ENCODE results near the gene WFS1.

The WFS1 gene

GRCh38 chr4:6258026-6258360 is 11.7 kb upstream of the WFS1 start:
- FAIRE-seq (no peak), DNase-seq (ENCODE audit: insufficient read length, low spot score) (no peak)
- no peak for TF ChIP-seq POU2F2 (IDR thresholded peaks at IDR 0.05; ENCODE audit: low read depth, low read length)

- FAIRE-seq (peak; percentile 95), DNase-seq (ENCODE audit: insufficient read length, low spot score) (no peak)
- TF ChIP-seq POU2F2 (IDR thresholded peaks at IDR 0.05; ENCODE audit: low read depth, low read length) = no peak
- no peak for TF ChIP-seq POLR2A (IDR thresholded peaks at IDR 0.05; ENCODE audit: low read depth, low read length)
- TF ChIP-seq TAF1 (IDR thresholded peaks at IDR 0.05; ENCODE audit: low read depth, low read length) = no peak
- TF ChIP-seq PAX5 (IDR thresholded peaks at IDR 0.05; ENCODE audit: insufficient read depth, low read length, severe bottlenecking) = no peak
- TF ChIP-seq POLR2AphosphoS5 (IDR thresholded peaks at IDR 0.05; ENCODE audit: low read depth, low read length) = no peak
- no peak for TF ChIP-seq SPI1 (IDR thresholded peaks at IDR 0.05; ENCODE audit: low read depth, low read length)
Observed at GRCh38 chr4:6258741-6259140, 10.9 kb upstream of the WFS1 start.

- TF ChIP-seq PAX5 (IDR thresholded peaks at IDR 0.05; ENCODE audit: insufficient read depth, low read length, severe bottlenecking) (no peak), POU2F2 (IDR thresholded peaks at IDR 0.05; ENCODE audit: low read depth, low read length) (no peak), TAF1 (IDR thresholded peaks at IDR 0.05; ENCODE audit: low read depth, low read length) (no peak), POLR2A (IDR thresholded peaks at IDR 0.05; ENCODE audit: low read depth, low read length) (no peak), POLR2AphosphoS5 (IDR thresholded peaks at IDR 0.05; ENCODE audit: low read depth, low read length) (no peak), SPI1 (IDR thresholded peaks at IDR 0.05; ENCODE audit: low read depth, low read length) (no peak)
- DNase-seq (ENCODE audit: insufficient read length, low spot score) (no peak), FAIRE-seq (no peak)
Observed at GRCh38 chr4:6259886-6260285, 9.8 kb upstream of the WFS1 start.

- FAIRE-seq = no peak
- no peak for DNase-seq (ENCODE audit: insufficient read length, low spot score)
- no peak for TF ChIP-seq PAX5 (IDR thresholded peaks at IDR 0.05; ENCODE audit: insufficient read depth, low read length, severe bottlenecking)
- TF ChIP-seq POLR2AphosphoS5 (IDR thresholded peaks at IDR 0.05; ENCODE audit: low read depth, low read length) = no peak
- TF ChIP-seq SPI1 (IDR thresholded peaks at IDR 0.05; ENCODE audit: low read depth, low read length) = no peak
- no peak for TF ChIP-seq POU2F2 (IDR thresholded peaks at IDR 0.05; ENCODE audit: low read depth, low read length)
- TF ChIP-seq TAF1 (IDR thresholded peaks at IDR 0.05; ENCODE audit: low read depth, low read length) = no peak
- TF ChIP-seq POLR2A (IDR thresholded peaks at IDR 0.05; ENCODE audit: low read depth, low read length) = no peak
Observed at GRCh38 chr4:6262176-6262575, 7.5 kb upstream of the WFS1 start.

- TF ChIP-seq PAX5 (IDR thresholded peaks at IDR 0.05; ENCODE audit: insufficient read depth, low read length, severe bottlenecking) (no peak), SPI1 (IDR thresholded peaks at IDR 0.05; ENCODE audit: low read depth, low read length) (no peak), TAF1 (IDR thresholded peaks at IDR 0.05; ENCODE audit: low read depth, low read length) (no peak)
- no peak for FAIRE-seq
- no peak for DNase-seq (ENCODE audit: insufficient read length, low spot score)
Observed at GRCh38 chr4:6262847-6263487, 6.7 kb upstream of the WFS1 start.

GRCh38 chr4:6263526-6264224 is 6.0 kb upstream of the WFS1 start:
- DNase-seq (ENCODE audit: insufficient read length, low spot score) = no peak
- TF ChIP-seq TAF1 (IDR thresholded peaks at IDR 0.05; ENCODE audit: low read depth, low read length) = no peak

GRCh38 chr4:6264225-6264540 is 5.5 kb upstream of the WFS1 start:
- FAIRE-seq (peak; percentile 61), DNase-seq (ENCODE audit: insufficient read length, low spot score) (no peak)

More at GRCh38 chr4:6263526-6264224, 6.0 kb upstream of the WFS1 start:
- FAIRE-seq = no peak

GRCh38 chr4:6265546-6265945 is 4.1 kb upstream of the WFS1 start:
- peak; percentile 16 for FAIRE-seq
- TF ChIP-seq POLR2AphosphoS5 (IDR thresholded peaks at IDR 0.05; ENCODE audit: low read depth, low read length) (no peak), POLR2A (IDR thresholded peaks at IDR 0.05; ENCODE audit: low read depth, low read length) (no peak), POU2F2 (IDR thresholded peaks at IDR 0.05; ENCODE audit: low read depth, low read length) (no peak)
- no peak for DNase-seq (ENCODE audit: insufficient read length, low spot score)

More at GRCh38 chr4:6264225-6264540, 5.5 kb upstream of the WFS1 start:
- no peak for TF ChIP-seq TAF1 (IDR thresholded peaks at IDR 0.05; ENCODE audit: low read depth, low read length)
- no peak for TF ChIP-seq POLR2AphosphoS5 (IDR thresholded peaks at IDR 0.05; ENCODE audit: low read depth, low read length)
- TF ChIP-seq SPI1 (IDR thresholded peaks at IDR 0.05; ENCODE audit: low read depth, low read length) = no peak
- TF ChIP-seq POU2F2 (IDR thresholded peaks at IDR 0.05; ENCODE audit: low read depth, low read length) = no peak
- TF ChIP-seq POLR2A (IDR thresholded peaks at IDR 0.05; ENCODE audit: low read depth, low read length) = no peak
- TF ChIP-seq PAX5 (IDR thresholded peaks at IDR 0.05; ENCODE audit: insufficient read depth, low read length, severe bottlenecking) = no peak

GRCh38 chr4:6267573-6267972 is 2.1 kb upstream of the WFS1 start:
- FAIRE-seq (peak; percentile 51), DNase-seq (ENCODE audit: insufficient read length, low spot score) (no peak)
- no peak for TF ChIP-seq POLR2AphosphoS5 (IDR thresholded peaks at IDR 0.05; ENCODE audit: low read depth, low read length)
- peak; percentile 80 for TF ChIP-seq SPI1 (IDR thresholded peaks at IDR 0.05; ENCODE audit: low read depth, low read length)

- no peak for DNase-seq (ENCODE audit: insufficient read length, low spot score)
- peak; percentile 58 for FAIRE-seq
- no peak for TF ChIP-seq POLR2AphosphoS5 (IDR thresholded peaks at IDR 0.05; ENCODE audit: low read depth, low read length)
- TF ChIP-seq POU2F2 (IDR thresholded peaks at IDR 0.05; ENCODE audit: low read depth, low read length) = no peak
- no peak for TF ChIP-seq SPI1 (IDR thresholded peaks at IDR 0.05; ENCODE audit: low read depth, low read length)
- TF ChIP-seq PAX5 (IDR thresholded peaks at IDR 0.05; ENCODE audit: insufficient read depth, low read length, severe bottlenecking) = no peak
- TF ChIP-seq POLR2A (IDR thresholded peaks at IDR 0.05; ENCODE audit: low read depth, low read length) = no peak
Observed at GRCh38 chr4:6268650-6269615, 717 bp upstream of the WFS1 start.
